ENCODE results near the gene PKN1. TPM values are rescaled to one million over a fixed set of nuclear protein-coding genes. Genes with fewer than 3 reads are reported as not detected.
"Not testable (repeated sequence)": the region's sequence is repeated elsewhere in the genome, so short reads cannot be mapped to it uniquely, and the experiment has no call there.

Gene PKN1
- total RNA-seq, 1 donor, result 164 TPM

DNA sequence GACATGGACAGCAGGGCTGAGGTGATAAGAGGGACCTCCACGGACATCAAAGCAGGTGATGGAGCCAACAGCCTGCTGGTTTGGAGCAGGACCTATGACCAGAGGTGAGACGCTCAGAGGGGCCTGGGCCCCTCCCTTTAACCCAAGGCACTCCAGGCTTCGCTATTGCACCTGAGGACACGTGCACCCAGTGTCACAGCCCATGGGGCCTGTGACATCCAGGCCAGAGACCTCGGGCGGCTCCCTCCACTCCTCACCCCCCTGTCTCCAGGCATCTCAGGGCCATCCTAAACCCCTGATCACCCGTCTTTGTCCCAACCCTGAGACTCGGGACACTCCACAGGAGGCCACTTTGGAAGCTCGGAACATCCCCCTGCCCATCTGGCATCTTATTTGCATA is 38.9 kb upstream of the PKN1 start:
- DNase-seq (ENCODE audit: low read depth), result no peak
- TF ChIP-seq CTCF (IDR thresholded peaks at IDR 0.05; ENCODE audit: insufficient read depth, low read length), result no peak
- H3K4me3 ChIP-seq (ENCODE audit: low read depth, low read length), result no peak overlapping the region

GRCh38 chr19:14395262-14395661 is 37.8 kb upstream of the PKN1 start:
- TF ChIP-seq CTCF (IDR thresholded peaks at IDR 0.05; ENCODE audit: insufficient read depth, low read length), result no peak

DNA sequence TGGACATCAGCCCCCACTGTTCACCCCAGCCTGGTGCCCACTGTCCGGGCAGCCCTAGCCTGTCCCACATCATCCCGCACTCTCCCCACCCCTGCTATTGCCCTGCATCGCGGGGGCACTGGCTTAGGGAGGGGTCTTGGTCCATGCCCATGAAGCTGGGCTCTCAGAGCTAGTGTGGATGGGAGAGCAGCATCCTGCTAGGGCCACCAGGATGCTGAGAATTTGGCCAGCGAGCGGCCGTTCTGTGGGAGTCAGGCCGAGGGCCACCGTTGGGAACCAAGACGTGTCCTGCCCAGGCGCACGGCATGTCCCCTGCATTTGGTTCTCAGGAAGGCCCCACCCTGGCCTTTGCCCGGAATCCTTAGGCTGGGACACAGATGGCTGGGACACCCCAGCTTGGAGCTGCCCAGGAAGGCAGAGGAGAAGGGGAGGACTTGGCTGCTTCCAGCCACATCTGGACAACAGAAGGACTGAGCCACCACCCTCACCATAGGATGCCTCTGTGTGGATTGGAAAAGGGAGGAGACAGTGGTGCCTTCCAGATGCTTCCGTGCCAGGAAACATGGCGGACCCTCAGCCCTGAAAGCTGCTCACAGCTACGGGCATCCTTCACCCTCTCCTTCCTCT is 37.3 kb upstream of the PKN1 start:
- no peak for DNase-seq (ENCODE audit: low read depth)
- no peak for TF ChIP-seq CTCF (IDR thresholded peaks at IDR 0.05; ENCODE audit: insufficient read depth, low read length)
- H3K4me3 ChIP-seq (ENCODE audit: low read depth, low read length), result no peak overlapping the region

More at GRCh38 chr19:14395262-14395661, 37.8 kb upstream of the PKN1 start:
- no peak for DNase-seq (ENCODE audit: low read depth)
- no peak overlapping the region for H3K4me3 ChIP-seq (ENCODE audit: low read depth, low read length)

GRCh38 chr19:14396730-14397129 is 36.4 kb upstream of the PKN1 start:
- H3K4me3 ChIP-seq (ENCODE audit: low read depth, low read length), result not testable (repeated sequence)

GRCh38 chr19:14397168-14397567 is 35.9 kb upstream of the PKN1 start:
- not testable (repeated sequence) for DNase-seq (ENCODE audit: low read depth); H3K4me3 ChIP-seq (ENCODE audit: low read depth, low read length)

More at GRCh38 chr19:14396730-14397129, 36.4 kb upstream of the PKN1 start:
- not testable (repeated sequence) for DNase-seq (ENCODE audit: low read depth)

GRCh38 chr19:14400951-14401431 is 32.1 kb upstream of the PKN1 start:
- no peak overlapping the region for H3K4me3 ChIP-seq (ENCODE audit: low read depth, low read length)
- no peak for TF ChIP-seq CTCF (IDR thresholded peaks at IDR 0.05; ENCODE audit: insufficient read depth, low read length)
- DNase-seq (ENCODE audit: low read depth), result no peak

DNA sequence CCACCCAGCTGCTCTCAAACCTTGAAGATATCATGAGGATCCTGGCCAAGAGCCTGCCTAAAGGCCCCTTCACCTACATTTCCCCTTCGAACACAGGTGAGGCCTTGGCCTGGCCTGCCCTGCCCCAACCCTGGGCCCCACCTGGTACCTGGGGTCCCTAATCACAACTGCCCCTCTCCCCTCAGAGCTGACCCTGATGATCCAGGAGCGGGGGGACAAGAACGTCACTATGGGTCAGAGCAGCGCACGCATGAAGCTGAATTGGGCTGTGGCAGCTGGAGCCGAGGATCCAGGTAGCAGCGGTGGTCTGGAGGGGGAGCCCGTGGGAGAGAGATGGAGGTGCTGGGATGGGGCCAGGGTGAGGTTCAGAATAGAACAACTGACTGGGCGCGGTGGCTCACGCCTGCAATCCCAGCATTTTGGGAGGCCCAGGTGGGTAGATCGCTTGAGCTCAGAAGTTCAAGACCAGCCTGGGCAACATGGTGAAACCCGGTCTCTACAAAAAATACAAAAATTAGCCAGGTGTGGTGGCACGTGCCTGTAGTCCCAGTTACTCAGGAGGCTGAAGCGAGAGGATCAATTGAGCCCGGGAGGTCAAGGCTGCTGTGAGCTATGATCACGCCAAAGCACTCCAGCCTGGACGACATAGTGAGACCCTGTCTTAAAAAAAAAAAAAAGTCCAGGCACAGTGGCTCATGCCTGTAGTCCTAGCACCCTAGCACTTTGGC is 31.5 kb upstream of the PKN1 start:
- TF ChIP-seq CTCF (IDR thresholded peaks at IDR 0.05; ENCODE audit: insufficient read depth, low read length), result no peak
- H3K4me3 ChIP-seq (ENCODE audit: low read depth, low read length), result no peak overlapping the region
- DNase-seq (ENCODE audit: low read depth), result no peak
